UCSD-AML1 (cell line): ENCODE data around the gene HINFP.
A peak's percentile ranks its signal among the peaks of the same experiment; 100 is the strongest.

ENCODE experiments used
- DNase-seq: peaks from one replicate; lab custom pipeline; 2025; ENCODE audit not compliant: unreplicated experiment; lab: John Stamatoyannopoulos, UW

The HINFP gene

GRCh38 chr11:119121008-119121810 lies at the start of gene HINFP:
TSS of gene HINFP (plus strand) at chr11:119121580. CDS start at chr11:119126945, 5,365 bp downstream.
- peak; percentile 100 for DNase-seq

GRCh38 chr11:119077839-119078238 lies 43.5 kb upstream of the HINFP start:
- no peak for DNase-seq

GRCh38 chr11:119078675-119079420 lies 42.5 kb upstream of the HINFP start:
- no peak for DNase-seq

- DNase-seq = no peak
Observed at GRCh38 chr11:119081682-119082260, 39.6 kb upstream of the HINFP start.

- peak; percentile 90 for DNase-seq
Observed at GRCh38 chr11:119084663-119085436, 36.5 kb upstream of the HINFP start, which contains the start of gene HMBS. TSS of gene HMBS (plus strand) at chr11:119084881. CDS start at chr11:119085034, 153 bp downstream.

GRCh38 chr11:119085437-119085847 lies 35.9 kb upstream of the HINFP start:
- DNase-seq = no peak

GRCh38 chr11:119087123-119087522 lies 34.3 kb upstream of the HINFP start:
- no peak for DNase-seq

- DNase-seq = no peak
Observed at GRCh38 chr11:119087747-119088241, 33.6 kb upstream of the HINFP start.

- DNase-seq = no peak
Observed at GRCh38 chr11:119088406-119088805, 33.0 kb upstream of the HINFP start.

- DNase-seq = no peak
Observed at GRCh38 chr11:119089319-119089718, 32.1 kb upstream of the HINFP start.

GRCh38 chr11:119091178-119091577 lies 30.2 kb upstream of the HINFP start:
- no peak for DNase-seq

- DNase-seq = no peak
Observed at GRCh38 chr11:119091966-119092879, 29.2 kb upstream of the HINFP start.

- DNase-seq = no peak
Observed at GRCh38 chr11:119092880-119093842, 28.2 kb upstream of the HINFP start.

GRCh38 chr11:119093942-119094815 lies 27.2 kb upstream of the HINFP start:
- peak; percentile 60 for DNase-seq

GRCh38 chr11:119094816-119095065 lies 26.6 kb upstream of the HINFP start:
- peak; percentile 85 for DNase-seq

- DNase-seq = peak; percentile 98
Observed at GRCh38 chr11:119095066-119095880, 26.1 kb upstream of the HINFP start.

GRCh38 chr11:119099711-119100110 lies 21.7 kb upstream of the HINFP start:
- no peak for DNase-seq
